ENCODE results near the gene YARS1.

GRCh38 chr1:32859915-32860314 is 42.8 kb upstream of the YARS1 start:
- TF ChIP-seq POLR2AphosphoS5 (IDR thresholded peaks at IDR 0.05; ENCODE audit: low read depth) (no peak), EZH2phosphoT487 (IDR thresholded peaks at IDR 0.05; ENCODE audit: unreplicated experiment) (no peak)
- TF ChIP-seq, protein P1, sequence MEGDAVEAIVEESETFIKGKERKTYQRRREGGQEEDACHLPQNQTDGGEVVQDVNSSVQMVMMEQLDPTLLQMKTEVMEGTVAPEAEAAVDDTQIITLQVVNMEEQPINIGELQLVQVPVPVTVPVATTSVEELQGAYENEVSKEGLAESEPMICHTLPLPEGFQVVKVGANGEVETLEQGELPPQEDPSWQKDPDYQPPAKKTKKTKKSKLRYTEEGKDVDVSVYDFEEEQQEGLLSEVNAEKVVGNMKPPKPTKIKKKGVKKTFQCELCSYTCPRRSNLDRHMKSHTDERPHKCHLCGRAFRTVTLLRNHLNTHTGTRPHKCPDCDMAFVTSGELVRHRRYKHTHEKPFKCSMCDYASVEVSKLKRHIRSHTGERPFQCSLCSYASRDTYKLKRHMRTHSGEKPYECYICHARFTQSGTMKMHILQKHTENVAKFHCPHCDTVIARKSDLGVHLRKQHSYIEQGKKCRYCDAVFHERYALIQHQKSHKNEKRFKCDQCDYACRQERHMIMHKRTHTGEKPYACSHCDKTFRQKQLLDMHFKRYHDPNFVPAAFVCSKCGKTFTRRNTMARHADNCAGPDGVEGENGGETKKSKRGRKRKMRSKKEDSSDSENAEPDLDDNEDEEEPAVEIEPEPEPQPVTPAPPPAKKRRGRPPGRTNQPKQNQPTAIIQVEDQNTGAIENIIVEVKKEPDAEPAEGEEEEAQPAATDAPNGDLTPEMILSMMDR (conservative IDR thresholded peaks at IDR 0.05; ENCODE audit: low read depth in 2 of 2) = no peak
